ENCODE results near the gene TESPA1.

Gene TESPA1, protein sequence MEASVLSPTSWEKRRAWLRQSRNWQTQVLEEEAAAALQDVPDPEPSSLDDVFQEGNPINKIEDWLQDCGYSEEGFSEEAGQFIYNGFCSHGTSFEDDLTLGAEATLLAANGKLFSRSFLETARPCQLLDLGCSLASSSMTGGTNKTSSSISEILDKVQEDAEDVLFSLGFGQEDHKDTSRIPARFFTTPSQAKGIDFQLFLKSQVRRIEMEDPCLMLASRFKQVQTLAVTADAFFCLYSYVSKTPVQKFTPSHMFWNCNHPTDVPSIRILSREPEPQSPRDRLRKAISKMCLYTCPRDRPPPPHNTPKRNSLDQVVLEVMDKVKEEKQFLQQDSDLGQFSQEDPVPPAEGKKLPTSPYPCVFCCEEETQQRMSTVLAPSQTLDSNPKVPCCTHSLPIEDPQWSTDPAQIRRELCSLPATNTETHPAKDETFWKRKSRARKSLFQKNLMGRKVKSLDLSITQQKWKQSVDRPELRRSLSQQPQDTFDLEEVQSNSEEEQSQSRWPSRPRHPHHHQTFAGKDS

DNA sequence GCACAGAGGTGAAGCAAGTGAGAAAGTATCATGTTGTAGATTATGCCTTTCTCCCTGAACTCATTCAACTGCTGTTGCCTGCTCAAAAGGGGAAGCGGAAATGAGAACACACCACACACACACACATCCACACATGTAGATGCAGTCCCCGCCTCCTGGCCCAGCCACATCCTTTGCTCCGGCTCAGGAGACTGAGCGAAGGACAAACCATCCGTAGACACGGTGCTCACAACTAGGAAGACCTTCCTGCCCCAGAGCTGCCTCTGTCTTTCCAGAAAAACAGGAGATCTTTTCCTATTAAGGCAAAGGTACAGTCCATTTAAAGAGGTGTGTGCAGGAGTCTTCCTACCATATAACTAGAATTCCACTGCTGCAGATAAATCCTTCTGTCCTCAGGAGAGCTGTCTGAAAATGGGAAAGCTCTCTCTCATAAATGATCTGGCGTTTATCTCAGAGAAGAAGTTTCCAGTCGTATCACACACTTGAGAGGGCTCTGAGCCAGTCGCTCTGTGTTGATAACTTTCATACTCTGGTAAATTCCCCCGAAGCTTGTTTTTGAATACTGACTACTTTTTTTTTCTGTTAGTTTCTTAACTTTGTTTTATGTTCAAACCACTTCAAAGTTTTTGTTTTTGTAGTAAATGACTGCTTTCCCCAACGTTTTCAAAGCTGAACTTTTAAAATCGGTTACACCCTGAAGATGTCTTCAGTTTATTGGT lies at the start of gene TESPA1:
Gene TESPA1 (minus strand): TSS at position 105 of the 719 bp plus-strand sequence. CDS start 10,200 bp downstream, outside the sequence.
- intact Hi-C loops (cut with DNase I) = no loop called here
- peak in 16 of 42 donors; percentile 19 to 57 (median 35) for DNase-seq

GRCh38 chr12:55034218-55034617 lies 49.7 kb upstream of the TESPA1 start:
- intact Hi-C loops (cut with DNase I) = no loop called here
- peak in 30 of 42 donors; percentile 12 to 69 (median 36) for DNase-seq

DNA sequence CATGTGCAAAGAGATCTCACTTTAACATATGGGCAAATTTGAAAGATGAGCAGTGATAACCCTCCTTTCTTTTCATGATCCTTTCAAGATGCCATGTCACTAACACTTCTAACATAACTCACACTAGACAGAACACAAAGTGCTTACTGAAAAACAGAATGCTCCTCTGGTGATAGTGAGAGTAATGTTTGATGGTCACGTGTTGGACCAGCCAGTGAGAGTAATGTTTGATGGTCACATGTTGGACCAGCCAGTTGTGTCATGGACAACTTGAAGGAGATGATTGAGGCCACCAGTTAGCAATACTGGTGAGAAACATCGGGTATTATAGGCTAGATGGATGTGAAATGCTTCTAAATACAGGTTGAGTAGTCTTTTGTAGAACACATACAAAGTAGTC lies 40.9 kb upstream of the TESPA1 start:
- no peak for DNase-seq
- intact Hi-C loops (cut with DNase I) = no loop called here

DNA sequence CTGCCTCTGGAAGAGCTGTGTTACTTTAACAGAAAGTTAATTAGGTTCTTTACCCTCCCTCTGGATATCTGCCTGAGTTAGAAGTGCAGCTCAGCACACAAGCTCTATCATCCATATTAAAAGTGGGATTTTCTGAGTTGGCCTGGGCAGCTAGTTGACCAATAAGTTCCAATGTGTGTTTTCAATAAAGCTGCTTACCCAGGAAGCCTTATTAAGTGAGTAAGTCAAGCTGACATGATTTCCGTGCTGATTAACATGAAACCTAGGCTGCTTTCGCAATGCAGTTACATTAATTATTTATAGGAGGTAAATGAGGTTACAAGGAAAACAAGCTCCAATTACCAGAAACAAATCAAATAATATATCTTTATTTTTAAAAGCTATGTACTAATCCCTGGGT lies 40.0 kb upstream of the TESPA1 start:
- intact Hi-C loops (cut with DNase I) = no loop called here
- no peak for DNase-seq

DNA sequence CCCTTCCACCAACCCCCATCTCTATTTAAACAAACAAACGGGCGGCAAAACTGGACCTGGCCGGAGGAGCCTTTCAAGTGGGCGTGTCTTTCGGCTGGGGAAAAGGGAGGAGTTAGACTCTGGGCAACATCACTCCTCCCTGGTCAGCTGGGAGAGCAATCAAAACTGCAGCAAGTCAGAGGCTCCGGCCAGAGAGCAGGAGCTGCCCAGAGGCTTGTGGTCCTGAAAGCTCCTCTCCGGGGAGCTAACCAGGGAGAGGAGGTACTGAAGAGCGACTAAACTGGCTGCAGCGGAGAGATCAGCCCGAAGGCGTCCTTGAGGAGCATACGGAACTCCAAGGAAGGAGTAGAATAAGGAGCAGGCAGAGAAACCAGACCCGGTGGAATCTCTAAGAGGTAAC lies 35.2 kb upstream of the TESPA1 start, which contains the start of gene NEUROD4:
Gene NEUROD4 (plus strand): TSS at position 191 of the 400 bp plus-strand sequence. CDS start 6,466 bp downstream, outside the sequence.
- intact Hi-C loops (cut with DNase I) = no loop called here
- DNase-seq = peak in 33 of 42 donors; percentile 5 to 55 (median 29)

DNA sequence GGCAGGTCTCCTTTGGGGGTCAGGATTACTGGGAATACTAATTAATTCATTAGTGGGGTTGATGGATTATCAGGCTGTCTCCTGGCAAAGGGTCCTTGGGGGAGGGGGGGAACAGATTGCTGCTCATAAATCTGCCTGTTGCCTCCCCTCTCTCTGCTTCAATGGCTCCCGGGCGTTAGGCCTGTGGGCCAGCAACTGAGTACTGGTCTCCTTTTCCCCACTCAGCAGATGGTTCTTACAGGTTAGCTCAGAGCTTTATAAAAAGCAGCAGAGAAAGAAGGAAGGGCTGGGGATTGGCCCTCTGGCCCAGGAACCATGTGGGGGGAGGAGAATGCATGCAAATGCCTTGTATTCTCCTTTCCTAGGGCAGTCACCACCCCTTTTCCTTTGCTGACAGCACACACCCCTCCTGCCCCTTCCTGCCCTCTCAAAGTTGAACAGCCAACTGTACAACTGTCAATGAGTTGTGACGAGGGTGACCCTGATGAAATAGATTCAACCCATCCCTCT lies 32.9 kb upstream of the TESPA1 start:
- DNase-seq = no peak
- intact Hi-C loops (cut with DNase I) = no loop called here

DNA sequence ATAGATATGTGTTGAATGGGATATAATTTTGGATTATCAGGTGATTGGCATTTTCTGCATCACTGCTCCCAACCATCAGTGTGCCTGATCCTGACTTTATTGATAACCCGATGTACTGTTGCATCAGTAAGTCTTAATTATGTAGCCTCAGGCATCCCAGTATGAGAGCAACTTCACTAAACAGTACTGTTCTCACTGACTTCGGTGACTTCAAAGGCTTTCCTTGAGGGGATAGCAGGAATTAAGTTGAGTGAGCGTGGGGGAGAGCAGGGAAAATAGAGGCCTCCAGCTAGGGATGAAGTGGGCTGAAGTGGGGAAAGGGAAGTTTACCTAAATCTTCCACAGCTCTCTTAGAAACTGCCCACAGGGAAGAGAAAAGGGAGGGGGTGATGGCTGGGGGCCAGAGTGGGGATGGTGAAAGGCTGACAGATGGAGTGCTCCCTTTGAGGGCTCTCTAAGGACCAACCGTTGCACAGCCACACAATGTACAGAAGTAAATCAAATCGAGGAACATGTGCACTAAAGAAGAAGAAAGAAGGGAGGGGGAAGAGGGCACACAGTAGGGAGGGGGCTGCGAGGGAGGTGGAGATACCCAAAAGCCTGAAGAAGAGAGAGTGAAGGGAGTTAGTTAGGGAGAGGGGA lies 24.5 kb upstream of the TESPA1 start:
- intact Hi-C loops (cut with DNase I) = no loop called here
- DNase-seq = no peak

GRCh38 chr12:55002355-55002754 lies 17.8 kb upstream of the TESPA1 start:
- no peak for DNase-seq
- intact Hi-C loops (cut with DNase I) = no loop called here

GRCh38 chr12:55001198-55001868 lies 16.8 kb upstream of the TESPA1 start:
- DNase-seq = no peak
- intact Hi-C loops (cut with DNase I) = no loop called here

DNA sequence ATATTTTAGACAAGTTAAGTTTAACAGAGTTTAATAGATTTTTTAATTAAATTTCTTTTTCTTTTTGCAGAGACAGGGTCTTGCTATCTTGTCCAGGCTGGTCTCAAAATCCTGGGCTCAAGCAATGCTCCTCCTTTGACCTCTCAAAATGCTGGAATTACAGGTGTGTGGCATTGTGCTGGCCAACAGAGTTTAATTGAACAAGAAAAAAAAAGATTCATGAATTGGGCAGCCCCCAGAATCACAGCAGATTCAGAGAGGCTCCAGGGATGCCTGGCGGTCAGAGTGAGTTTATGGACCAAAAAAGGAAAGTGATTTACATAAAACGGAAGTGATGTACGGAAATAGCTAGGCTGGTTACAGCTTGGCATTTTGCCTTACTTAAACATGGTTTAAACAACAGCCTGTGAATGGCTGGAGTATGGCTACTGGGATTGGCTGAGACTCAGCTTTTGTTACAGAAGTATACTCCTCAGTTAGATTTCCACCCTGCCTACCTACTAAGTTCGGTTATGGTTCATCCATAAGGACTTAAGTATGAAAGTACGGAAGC lies 14.5 kb upstream of the TESPA1 start:
- intact Hi-C loops (cut with DNase I) = loop anchor here (10.0 kb wide), 1 partner anchor 146 kb away; no protein-coding TSS in a partner anchor
- DNase-seq = no peak

- intact Hi-C loops (cut with DNase I) = loop anchor here (10.0 kb wide), 1 partner anchor 147 kb away; no protein-coding TSS in a partner anchor
- DNase-seq = no peak
These were observed 13.5 kb upstream of the TESPA1 start for GRCh38 chr12:54997929-54998522.

DNA sequence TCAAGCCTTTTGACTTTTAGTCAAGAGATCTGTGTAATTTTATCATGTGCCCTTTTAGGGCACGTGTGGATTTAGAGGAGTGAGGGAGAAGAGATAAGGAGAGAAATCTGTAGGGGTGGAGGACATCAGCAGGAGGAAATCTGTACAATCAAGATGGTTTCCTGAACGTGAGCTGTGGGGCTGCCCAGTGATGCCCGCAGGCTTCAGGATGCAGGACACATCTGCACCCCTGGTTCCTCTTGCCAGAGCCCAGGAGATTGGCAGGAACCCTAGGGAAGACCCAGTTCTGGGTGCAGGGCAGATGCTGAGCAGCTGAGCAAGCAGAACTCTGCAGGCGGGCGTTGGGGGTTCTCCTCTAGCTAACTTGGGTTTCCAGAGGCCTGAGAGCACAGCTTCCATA lies 11.6 kb upstream of the TESPA1 start:
- DNase-seq = no peak

GRCh38 chr12:54993181-54993835 lies 8.7 kb upstream of the TESPA1 start:
- peak in 37 of 42 donors; percentile 21 to 90 (median 71) for DNase-seq
- intact Hi-C loops (cut with DNase I) = loop anchor here (1.0 to 10.0 kb wide), 2 partner anchors 79 to 151 kb away; no protein-coding TSS in a partner anchor

More for the DNA sequence above, 11.6 kb upstream of the TESPA1 start:
- intact Hi-C loops (cut with DNase I) = loop anchor here (10.0 kb wide), 1 partner anchor 149 kb away; no protein-coding TSS in a partner anchor

DNA sequence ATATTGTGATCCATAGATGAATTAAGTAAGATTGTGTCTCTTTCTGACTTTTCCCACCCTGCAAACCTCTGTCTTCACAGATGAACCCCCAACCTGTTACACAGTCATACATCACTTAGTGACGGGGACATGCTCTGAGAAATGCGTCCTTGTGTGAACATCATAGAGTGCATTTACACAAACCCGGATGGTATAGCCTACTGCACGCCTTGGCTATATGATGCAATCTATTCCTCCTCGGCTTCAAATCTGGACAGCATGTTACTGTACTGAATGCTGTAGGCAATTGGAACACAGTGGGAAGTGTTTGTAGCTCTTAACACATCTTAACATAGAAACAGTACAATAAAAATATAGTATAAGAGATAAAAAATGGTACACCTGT lies 7.4 kb upstream of the TESPA1 start:
- intact Hi-C loops (cut with DNase I) = loop anchor here (10.0 kb wide), 1 partner anchor 153 kb away; no protein-coding TSS in a partner anchor

DNA sequence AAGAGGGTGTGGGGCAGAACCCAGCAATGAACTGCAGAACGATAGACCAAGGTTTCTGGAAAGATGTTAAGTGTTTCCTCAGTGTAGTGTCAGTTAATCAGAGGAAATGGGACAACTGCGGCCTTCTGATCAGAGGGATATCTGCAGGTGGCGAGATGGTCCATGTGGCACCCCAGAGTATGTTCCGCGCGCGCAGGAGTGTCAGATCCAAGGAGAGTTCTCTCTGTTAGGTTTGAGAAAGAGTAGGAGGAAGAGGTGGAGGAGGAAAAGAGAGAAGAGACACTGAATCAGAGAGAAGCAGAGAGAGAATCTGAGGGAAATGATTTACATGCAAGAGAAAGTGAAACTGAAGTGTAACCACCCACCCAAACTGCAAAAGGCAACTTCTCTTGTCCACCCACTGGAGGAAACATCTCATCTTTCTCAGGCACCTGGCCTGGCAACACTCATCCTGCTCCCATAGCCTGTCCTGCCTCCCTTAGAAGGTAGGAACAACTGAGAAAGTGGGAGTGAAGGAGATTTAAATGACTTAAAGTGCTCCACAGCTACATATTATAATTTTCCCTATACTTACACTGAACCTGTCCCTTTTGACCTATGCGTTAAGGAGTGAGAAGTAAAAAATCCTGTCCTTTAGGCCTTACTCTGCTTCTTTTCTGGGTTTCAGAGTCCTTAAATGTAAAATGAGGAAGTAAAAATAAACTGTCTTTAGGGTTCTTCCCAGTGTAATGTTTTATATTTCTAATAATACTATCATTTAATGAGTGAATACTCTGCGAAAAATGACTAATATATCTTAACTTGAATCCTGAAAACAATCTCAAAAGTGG lies 6.8 kb upstream of the TESPA1 start:
- intact Hi-C loops (cut with DNase I) = loop anchor here (10.0 kb wide), 1 partner anchor 153 kb away; no protein-coding TSS in a partner anchor

More for the DNA sequence above, 7.4 kb upstream of the TESPA1 start:
- no peak for DNase-seq

DNA sequence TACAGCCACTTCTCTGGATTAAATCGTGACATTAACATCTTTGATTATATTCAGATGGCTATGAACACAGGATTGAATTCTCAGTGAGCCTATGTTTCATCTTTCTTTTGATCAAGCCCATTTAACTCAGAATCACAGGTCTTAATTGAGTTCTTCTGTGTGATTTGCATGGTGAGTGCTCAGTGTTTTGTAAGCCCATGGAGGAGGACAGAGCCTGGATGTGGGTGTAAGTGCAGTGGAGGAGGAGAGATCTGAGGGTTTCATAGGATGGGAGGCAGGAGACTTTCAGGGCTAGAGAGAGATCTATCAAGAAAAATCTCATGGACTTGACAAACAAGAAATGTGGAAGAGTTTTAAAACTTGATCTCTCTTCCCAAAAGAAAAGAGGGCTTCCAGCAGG lies 5.3 kb upstream of the TESPA1 start:
- DNase-seq = peak in 2 of 42 donors; percentile 22 to 52
- intact Hi-C loops (cut with DNase I) = loop anchor here (10.0 kb wide), 1 partner anchor 155 kb away; no protein-coding TSS in a partner anchor

More for the DNA sequence above, 6.8 kb upstream of the TESPA1 start:
- DNase-seq = peak in 5 of 42 donors; percentile 14 to 53 (median 46)

Measured in head of caudate nucleus (tissue), 42 donors.